ENCODE results near the gene LCN1.

DNA sequence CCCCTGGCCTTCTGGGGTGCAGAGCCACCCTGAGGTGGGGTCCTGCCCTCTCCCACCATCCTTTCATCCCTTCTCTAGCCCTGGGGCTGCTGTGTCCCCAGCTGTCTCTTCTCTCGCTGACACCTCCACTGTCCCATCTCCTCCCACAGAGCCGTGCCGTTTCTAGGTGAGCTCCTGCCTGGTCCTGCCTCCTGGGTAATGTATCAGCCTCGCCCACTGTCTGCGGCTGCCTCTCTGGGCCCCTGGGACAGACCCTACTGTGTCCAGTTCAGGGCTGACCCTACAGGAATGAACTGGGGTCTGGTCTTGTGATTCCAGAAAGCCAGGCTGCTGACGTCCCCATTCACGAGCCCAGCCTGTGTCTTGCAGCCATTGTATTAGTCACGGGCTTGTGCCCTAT lies 44.4 kb downstream of the LCN1 start:
- TF ChIP-seq, protein P1, sequence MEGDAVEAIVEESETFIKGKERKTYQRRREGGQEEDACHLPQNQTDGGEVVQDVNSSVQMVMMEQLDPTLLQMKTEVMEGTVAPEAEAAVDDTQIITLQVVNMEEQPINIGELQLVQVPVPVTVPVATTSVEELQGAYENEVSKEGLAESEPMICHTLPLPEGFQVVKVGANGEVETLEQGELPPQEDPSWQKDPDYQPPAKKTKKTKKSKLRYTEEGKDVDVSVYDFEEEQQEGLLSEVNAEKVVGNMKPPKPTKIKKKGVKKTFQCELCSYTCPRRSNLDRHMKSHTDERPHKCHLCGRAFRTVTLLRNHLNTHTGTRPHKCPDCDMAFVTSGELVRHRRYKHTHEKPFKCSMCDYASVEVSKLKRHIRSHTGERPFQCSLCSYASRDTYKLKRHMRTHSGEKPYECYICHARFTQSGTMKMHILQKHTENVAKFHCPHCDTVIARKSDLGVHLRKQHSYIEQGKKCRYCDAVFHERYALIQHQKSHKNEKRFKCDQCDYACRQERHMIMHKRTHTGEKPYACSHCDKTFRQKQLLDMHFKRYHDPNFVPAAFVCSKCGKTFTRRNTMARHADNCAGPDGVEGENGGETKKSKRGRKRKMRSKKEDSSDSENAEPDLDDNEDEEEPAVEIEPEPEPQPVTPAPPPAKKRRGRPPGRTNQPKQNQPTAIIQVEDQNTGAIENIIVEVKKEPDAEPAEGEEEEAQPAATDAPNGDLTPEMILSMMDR (conservative IDR thresholded peaks at IDR 0.05; ENCODE audit: low read length) = no peak
- TF ChIP-seq EZH2phosphoT487 (IDR thresholded peaks at IDR 0.05; ENCODE audit: borderline replicate concordance, low read depth, low read length) = no peak
